NCI-H1092 treated with DMSO at 0.1 percent for 48 hours (cell line): ENCODE results near the gene PRLR.
"Not testable (repeated sequence)": the region's sequence is repeated elsewhere in the genome, so short reads cannot be mapped to it uniquely, and the experiment has no call there.

Experiments used
- DNase-seq: peaks from one replicate; lab custom pipeline; 2025; lab: John Stamatoyannopoulos, UW

PRLR gene

DNA sequence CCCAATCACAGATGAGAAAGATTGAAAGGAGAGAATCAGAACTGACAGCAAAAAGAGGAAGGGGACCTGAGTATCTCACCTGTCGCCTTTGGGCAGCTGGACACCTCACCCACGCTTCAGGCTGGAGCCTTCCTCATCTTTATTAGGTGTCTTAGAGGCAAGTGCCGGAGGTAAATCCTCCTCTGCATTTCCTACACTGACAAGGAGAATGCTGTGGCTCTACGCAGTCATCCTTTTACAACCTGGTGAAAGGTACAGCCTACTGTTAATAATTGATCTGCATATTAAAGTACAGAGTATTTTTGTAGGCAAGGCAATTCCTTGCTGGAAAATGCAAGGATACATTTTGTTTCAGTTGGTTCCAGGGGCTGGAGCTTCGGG is 34.8 kb downstream of the PRLR start:
- DNase-seq, result no peak

DNA sequence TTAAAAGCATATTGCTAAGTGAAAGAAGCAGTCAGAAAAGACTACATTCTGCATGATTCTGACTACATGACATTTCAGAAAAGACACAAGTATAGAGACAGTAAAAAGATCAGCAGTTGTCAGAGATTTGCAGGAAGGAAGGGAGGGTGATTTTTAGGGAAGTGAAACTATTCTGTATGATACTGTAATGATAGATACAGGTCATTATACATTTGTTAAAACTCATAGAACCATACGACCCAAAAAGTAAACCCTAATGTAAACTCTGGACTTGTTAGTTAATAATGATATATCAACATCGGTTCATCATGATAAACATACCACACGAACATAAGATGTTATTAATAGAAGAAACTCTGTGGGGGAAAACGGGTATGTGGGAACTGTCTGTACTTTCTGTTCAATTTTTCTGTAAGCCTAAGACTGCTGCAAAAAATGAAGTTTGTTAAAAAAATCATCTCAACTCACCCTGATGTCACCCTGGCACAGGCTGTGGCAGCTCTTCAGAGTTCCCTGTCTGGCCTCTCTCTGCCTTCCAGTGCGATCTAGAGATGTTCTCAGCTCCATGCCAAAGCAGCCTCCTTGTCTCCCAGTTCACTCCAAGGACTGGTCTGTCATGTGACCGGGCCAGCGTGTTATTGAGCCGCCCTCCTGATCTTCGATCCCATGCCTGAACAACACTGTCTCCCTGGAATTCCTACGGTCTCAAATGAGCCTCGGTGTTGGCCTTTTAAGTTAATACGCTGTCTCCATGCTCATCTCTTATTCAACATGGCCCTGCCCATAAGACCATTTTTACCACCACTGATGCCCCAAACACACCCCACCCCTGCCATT is 35.4 kb downstream of the PRLR start:
- DNase-seq, result no peak

DNA sequence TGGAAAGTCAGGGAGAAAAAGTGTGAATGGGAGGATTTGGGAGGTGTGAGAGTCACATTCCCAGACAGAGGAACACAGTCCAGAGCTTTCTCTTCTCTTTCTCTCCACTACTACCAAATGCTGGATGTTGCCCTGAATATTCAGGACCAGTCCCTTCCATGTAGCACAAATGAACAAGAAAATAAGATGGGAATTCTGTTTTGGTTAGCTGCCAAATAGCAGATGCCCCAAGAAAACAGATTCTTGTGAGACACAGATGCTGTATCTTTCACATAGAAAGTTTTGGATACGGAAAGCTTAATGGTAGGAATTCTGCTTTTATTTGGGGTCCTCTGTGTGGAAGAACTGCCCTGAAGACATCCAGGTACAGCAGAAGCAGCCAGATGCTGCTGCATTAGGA is 37.8 kb downstream of the PRLR start:
- no peak for DNase-seq

DNA sequence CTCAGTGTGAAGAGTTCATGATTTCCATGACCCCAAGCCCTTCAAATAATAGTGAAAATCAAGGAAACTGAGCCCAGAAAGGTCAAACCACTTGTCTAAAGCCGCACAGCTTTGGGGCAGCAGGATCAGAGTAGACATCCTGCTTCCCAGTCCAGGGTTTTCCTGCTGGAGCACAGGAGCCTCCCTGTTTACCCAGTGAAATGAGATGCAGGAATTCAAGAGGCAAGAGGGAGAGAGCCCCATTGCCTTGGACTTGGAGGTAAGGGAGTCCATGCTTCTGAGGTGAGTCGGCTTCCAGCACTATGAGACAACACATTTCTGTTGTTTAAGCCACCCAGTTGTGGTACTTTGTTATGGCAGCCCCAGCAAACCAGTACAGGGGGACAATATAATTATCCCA is 40.5 kb downstream of the PRLR start:
- DNase-seq, result not testable (repeated sequence)

DNA sequence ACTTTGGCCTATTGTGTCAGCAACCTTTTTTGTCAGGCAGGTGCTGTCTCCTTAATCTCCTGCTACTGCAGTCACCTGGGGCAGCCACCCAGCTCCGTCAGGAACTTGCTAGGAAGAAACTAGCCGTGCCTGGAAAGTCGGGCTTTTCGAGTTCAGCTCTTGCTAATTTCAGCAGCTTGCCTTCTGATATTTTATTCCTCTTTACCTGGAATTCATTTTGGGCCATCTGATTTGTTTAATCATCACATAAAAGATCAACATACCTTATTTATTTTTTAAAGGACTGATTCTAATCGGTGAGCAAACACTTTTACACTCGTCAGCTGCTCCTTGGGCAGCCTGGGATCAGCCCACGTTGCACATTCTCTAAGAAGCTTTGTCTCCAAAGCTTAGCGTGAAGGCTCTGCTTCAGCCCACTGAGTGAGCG is 42.2 kb downstream of the PRLR start:
- no peak for DNase-seq

DNA sequence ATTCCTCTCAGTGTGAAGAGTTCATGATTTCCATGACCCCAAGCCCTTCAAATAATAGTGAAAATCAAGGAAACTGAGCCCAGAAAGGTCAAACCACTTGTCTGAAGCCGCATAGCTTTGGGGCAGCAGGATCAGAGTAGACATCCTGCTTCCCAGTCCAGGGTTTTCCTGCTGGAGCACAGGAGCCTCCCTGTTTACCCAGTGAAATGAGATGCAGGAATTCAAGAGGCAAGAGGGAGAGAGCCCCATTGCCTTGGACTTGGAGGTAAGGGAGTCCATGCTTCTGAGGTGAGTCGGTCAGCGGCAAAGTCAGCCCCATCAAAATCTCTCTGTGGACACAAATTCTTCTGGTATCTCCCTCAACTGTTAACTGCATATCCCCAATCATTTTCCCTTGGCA is 42.7 kb downstream of the PRLR start:
- not testable (repeated sequence) for DNase-seq

DNA sequence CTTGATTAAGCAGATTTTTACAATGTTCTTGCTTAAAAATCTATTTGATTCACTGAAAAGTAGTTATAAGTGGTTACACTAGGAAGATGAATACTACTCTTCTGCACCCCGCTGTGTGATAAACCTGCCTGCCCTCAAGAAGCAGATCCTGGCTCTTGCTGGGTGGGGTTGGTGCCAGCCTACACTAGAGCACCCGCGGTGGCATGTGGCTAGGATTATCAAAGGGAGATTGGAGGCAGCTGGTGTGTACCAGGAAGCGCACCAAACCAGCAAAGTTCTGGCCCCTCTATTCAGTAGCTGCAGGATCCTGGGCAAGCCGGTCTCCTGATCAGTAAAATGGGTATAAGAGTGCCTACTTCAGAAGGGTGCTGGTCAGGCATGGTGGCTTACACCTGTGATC is 43.5 kb downstream of the PRLR start:
- no peak for DNase-seq

DNA sequence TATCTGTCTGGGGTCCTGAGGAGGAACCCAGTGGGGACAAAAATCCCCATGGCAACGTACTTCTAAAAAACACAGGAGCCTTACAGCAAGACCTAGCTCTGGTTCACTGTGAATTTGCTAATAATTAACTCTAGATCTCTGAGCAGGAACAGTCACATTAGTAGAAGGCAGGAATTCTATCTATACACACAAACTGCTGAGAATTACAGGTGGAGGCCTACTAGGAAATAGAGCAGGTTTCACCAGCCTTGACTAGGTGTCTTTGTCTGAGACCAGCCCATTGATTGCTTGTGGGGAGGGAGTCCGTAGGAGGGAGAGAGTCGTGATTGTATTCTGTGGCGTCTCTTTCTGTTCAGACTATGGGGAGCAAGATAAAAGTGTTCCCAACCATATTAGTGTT is 44.8 kb downstream of the PRLR start:
- no peak for DNase-seq

DNA sequence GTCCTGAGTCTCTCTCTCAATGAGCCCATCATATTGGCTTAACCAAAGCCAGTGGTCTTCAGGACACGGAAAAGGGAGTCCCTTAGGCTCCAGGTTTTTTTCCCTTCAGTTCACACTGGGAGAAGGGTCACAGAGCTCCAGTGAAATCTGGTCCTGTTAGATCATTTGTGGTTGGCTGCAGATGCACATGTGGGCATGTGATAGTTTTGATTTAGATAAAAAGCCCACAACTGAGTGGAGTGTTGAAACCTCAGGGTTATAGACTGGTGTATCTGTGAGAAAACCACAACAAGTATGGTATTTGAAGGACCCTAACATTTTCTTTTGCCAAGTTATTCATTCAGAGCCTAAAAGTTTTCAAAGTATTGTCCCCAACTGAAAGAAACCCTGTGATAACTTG is 46.7 kb downstream of the PRLR start:
- no peak for DNase-seq

DNA sequence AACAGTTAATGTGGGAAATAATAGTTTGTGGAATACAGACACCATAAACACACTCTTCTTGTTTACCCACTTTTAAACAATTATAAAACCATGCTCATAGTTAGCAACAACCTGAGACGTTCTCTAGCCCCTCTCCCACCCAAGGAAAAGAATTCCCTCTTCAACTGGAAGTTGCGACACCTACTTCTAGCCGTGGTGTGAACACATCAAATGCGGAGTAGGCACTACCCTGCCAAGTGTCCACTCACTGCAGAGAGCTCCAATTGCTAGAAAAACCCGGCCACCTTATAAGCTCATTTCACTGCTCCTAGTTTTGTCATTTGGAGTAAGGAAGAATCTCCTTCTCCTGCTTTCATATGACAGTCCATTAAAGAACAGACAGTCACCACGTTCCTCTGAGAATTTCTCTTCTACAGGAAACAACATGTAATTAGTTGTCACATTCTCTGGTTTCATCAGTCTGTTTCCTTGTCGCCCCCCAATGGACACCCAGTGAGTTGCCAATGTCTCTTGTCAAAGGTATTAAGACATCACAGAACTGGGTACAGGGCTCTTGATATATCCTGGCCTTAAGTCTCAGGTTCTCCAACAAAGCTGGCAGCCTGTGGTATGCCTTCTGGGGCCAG is 47.3 kb downstream of the PRLR start:
- DNase-seq, result no peak

DNA sequence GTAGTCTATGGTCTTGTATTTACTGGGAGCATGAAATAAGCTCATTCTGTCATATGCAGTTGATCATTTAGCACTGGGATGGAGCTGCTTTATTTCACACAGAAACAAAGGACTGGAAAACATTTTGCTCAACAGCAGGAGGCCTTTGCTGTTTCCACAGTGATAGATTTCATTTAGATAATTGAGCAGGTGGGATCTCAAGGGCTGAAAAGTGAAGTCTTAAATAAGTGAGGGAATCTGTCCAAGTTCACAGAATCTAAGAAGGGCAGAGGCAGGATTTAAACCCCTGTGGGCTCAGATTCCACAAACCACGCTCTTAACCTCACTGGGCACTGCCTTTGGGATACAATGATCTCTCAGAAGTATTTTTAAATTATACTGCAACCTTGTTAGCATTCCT is 47.8 kb downstream of the PRLR start:
- DNase-seq, result no peak

DNA sequence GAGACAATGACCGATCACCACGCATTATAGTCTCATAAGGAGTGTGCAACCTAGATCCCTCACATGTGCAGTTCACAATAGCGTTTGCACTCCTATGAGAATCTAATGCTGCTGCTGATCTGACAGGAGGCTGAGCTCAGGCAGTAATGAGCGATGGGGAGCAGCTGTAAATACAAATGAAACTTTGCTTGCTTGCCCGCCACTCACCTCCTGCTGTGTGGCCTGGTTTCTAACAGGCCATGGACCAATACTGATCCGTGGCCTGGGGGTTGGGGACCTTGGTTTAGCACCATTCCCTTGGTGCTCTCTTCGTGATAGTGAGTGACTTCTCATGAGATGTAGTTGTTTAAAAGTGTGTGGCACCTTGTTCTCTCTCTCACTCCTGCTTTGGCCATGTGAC is 50.2 kb downstream of the PRLR start:
- no peak for DNase-seq

DNA sequence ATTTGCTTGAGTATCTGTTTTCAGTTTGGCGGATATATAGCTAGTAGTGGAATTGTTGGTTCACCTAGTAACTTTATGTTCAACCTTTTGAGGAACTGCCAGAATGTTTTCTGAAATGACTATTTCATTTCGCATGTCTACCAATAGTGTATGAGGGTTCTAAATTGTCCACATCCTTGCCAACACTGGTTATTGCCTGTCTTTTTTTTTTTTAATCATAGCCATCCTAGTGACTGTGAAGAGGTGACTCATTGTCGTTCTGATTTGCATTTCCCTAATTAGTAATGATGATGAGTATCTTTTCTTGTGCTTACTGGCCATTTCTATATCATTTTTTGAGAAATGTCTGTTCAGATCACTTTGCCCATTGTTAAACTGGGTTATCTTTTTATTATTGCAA is 52.5 kb downstream of the PRLR start:
- DNase-seq, result no peak

DNA sequence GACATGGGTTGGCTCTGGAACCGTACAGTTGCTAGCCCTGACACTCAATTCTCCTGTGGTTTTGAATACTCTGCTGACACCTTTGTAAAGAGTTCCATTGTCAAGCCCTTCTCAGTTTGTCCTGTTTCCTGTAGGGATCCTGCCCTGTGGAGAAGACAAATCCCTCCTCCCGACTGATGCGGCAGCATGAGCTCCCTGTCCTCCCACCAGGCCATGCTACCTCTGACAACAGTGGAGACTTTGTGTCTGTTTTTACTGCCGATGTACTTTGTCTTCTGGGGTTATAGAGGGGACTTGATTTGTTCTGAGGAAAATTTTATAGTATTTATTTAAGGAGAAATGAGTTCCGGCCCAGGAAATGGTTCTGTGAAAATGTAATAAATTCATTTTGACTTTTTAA is 57.8 kb downstream of the PRLR start:
- no peak for DNase-seq

DNA sequence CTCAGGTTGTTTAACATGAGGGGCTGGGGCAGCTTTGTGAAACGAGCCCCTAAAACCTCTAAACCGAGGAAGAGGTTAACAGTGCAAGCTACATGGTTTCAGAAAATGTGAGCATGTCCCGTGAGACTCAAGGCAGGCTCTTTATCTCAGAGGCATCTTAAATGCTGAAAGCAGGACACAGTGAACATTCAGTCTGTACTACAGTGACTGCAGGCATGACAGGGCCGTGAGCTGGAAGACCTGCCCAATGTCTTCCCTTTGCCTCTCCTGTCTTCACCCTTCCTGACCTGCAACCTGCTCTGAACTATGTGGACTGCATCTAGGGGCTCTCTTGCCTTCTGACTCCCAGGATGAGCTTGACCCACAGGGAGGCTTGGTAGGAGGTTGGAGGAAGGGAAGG is 58.3 kb downstream of the PRLR start:
- no peak for DNase-seq

DNA sequence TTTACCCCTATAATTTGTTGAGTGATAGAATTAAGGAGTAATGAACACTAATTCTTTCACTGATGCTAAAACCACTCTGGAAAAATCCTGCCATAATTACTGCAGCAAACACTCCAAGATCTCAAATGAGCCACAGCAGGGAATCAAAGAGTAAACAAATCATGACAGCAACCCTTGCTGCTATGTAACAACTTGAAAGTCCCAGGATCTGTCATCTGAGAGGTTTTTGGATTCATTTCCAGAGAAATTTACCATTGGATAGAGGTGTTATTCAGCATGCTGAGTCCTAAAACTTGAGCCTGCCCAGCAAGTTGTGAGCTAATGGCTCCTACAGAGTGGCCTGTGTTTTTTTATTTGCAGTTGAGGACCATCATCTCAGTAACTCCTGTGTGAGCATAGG is 59.2 kb downstream of the PRLR start:
- DNase-seq, result no peak

DNA sequence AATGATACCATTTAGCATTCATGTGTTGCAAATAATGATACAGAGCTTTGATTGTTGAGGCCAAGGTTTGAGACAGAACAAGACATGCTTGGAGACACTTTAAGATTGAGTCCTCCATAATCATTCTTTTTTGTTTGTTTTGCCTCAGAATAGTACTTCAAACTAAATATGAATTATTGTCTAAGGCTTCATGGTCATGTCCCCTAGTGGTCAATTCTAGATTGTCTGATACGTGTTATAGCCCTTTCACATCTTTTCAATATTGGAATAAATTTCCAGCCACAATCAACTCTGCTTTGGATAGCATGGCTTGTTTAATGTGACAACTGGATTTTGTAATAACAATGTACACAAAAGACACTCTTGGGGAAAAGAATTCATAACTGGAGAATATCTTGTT is 64.2 kb downstream of the PRLR start:
- DNase-seq, result no peak

DNA sequence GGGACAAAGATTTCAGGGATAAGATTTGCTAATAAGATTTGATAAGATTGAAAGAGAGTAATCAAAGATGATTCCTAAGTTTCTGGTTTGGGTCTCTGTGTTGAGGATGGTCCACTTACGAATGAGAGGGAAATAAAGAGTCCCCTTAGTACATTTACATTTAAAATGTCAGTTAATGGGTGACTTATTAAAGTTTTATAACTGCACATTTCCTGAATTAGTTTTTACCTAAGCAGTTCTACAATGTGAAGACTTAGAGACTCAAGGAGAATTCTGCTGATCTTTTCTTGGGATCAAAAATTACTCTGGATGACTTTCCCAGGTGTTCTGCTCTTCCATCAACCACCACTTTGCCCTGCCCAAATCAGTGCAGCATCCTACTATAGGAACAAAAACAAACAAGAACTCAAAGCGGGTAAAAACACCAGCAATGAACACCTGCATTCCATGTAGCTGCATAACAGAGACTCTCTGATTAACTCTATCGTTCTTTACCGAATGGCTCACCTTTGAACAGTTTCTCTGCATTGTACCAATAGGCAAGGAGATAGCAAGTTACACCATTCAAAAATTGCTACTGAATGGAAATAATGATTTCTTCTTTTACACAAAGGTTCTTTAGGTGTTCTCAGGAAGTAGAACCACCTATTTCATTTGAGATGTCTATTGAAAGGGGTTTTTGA is 65.3 kb downstream of the PRLR start:
- DNase-seq, result no peak

DNA sequence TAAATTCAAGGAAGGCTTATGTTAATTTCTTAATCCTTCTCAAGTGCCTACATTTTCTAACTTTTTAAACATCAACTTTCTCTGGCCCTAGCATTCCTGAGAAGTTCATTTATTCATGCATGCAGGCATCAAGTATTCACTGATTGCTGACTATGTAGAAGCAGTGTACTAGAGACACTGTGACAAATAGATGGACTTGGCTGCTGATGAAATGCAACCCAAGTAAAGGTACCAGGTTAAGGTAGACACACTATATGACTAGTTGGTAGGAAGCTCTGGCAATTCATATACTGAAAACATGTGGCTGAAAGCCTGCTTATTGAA is 66.6 kb downstream of the PRLR start:
- no peak for DNase-seq

DNA sequence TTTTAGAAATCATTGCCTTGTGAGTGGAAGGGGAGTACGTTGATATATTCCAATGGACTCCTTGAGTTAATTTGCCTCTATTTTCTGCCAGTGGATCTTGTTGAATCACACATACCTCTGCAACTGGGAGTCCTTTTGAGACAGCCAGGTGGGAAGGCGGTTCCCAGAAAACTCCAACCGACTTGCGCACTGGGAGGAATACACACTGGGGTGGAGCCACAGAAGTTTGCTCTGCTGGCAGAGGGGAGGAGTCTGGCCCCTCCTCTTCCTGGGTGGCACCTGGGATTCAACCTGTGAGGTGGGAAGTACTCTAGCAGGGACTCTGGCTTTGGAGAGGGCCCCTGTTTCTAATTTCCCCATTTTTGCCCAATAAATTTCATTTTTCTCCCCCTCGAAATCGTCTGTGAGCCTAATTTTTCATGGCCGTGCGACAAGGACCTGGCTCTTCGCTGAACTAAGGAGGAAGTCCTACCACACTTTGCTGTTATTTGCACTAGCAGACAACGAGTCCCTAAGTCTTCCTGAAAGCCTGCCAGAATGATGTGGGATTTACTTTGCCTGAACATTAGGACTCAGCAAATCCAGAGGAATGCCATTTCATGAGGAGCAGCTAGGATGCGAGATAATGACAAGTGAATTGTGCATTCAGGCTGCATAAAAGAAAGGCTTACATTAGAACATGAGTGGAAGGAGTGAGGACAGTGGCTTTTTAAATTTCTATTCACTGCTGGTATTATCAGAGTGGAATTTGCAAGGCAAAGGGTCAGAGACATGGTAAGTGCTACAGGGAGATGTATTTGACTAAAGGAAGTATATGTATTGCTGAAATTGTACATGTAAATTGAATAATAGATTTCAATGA is 67.2 kb downstream of the PRLR start:
- DNase-seq, result no peak

DNA sequence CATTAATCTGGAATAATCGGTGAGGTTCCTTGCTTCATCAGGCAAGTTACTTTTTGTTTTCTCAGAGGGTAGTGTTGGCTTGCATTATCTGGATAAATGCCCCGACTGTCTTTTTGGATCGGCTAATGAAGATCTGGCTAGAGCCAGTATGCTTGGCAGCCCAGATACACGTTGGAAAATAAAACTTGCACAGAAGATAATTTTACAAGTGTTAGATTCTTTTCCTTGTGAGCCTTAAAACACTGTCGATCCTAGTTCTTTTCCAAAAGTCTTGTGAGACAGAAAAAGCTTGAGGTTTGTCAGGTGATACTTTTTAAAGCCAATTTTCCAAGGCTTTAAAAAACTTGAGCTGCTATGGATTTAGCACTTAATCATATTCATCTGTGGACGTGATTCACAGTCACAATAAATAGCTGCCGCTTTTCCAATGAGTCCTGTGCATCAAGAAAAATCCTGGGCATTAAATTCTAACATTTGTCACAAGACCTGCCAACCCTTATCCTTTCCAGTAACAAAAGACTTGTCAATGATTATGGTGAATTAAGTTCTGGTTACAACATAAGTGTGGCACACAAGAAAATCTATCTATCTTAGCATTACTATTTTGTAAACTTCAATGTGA is 68.5 kb downstream of the PRLR start:
- no peak for DNase-seq

DNA sequence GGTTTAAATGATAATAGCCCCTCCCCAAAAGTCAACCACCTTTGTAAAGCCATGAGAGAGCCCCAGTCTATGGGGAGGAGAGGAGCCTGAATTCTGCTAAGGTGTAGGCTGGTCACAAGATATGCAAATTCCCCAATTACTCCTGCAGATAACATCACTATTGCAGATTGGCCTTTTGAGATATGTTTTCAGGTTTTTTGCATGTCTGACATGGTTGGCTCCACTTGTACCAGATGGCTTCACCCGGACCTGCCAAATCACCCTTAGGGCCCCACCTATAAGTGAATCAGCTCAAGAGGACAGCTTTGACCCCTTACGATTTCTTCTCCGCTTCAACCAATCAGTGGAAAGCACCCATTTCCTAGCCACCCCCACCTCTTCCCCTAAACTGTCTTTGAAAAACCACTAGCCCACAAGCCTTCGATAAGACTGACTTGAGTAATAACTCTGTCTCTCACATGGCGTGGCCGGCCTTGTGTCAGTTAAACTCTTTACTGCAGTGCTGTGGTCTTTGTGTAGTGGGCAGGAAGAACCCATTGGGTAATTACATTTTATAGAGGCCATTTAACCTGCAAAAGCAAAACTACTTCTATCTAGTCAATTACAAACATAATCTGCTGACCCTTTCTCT is 69.7 kb downstream of the PRLR start:
- DNase-seq, result no peak
